HG03469 (cell line): ENCODE data around the gene SULF2.
"Not testable (repeated sequence)": the region's sequence is repeated elsewhere in the genome, so short reads cannot be mapped to it uniquely, and the experiment has no call there.

Source experiments
- ATAC-seq: cut with Tn5 transposase; IDR thresholded peaks from one replicate; pipeline ENCODE4 v1.9.1; 2021; ENCODE audit warnings: mild to moderate bottlenecking, moderate library complexity, moderate number of reproducible peaks; ENCODE audit not compliant: unreplicated experiment

Gene SULF2

DNA sequence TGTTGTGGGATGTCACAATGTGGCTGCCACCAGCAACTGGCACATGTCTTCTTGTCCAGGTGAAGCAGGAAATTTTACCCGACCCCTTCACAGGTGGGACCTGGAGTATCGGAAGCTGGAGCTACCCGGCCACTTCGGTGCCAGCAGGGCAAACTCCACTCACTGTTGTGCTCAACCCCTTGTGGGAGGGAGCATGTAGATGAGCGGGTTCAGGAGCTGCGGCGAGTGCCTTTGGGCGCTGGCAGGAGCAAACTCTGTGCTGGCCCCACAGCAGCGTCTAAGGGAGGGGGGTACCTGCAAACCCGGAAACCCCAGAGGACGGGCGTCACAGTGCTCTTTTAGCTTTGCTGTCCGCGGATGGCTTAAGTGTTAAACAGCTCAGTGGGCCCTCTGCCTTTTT is 20.7 kb upstream of the SULF2 start:
- no peak for ATAC-seq

DNA sequence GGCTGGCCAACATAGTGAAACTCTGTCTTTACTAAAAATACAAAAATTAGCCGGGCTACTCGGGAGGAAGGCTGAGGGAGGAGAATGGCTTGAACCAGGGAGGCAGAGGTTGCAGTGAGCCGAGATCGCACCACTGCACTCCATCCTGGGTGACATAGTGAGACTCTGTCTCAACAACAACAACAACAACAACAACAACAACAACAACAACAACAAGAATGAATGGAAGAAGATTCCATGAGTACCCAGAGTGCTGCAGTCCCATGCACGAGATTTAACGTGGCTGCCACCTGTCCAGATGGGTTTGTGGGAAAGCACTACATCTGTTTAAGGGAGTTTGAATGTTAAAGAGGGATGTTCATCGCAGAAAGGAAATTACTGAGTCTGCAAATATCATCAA is 19.7 kb upstream of the SULF2 start:
- ATAC-seq, result not testable (repeated sequence)

DNA sequence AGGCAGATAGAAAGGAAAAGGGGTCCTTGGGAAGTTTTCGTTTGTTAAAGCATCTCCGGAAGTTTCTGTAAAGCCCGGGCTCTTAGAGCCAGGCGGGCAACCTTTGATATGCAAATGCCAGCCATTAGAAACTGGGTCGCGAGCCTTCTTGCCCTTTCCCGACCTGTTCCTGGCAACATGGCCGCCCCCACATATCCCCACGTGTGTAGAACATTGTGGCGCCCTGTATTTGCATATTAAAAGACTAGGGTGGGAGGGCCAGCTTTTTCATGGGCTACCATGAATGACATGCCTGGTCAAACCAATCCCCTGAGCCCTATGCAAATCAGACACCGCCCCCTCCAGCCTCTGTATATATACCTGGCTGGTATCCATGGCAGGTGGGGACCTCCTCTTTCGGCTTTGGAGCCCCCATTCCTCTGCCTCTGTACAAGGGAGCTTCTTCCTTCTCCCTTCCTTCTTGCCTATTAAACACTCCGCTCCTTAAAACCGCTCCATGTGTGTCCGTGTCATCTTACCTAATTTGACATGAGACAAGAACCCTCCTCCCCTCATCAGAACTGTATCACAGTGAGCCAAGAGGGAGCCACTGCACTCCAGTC is 19.0 kb upstream of the SULF2 start:
- ATAC-seq, result not testable (repeated sequence)

DNA sequence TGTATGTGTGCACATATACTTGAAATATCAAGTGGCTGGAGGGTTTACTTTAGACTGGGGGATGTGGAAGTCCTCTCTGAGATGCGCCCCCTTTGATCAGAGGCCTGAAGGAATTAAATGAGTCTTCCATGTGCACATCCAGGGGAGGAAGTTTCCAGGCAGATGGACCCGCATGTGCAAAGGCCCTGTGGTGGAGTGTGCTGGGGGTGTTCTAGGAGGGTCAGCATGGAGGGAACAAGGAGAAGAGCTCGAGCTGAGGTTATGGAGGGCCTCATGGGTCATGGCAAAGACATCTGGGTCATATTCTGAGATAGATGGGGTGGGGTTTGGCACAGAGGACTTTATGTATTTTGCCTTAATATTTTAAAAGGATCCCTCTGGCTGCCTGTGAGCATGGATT is 17.7 kb upstream of the SULF2 start:
- ATAC-seq, result no peak

DNA sequence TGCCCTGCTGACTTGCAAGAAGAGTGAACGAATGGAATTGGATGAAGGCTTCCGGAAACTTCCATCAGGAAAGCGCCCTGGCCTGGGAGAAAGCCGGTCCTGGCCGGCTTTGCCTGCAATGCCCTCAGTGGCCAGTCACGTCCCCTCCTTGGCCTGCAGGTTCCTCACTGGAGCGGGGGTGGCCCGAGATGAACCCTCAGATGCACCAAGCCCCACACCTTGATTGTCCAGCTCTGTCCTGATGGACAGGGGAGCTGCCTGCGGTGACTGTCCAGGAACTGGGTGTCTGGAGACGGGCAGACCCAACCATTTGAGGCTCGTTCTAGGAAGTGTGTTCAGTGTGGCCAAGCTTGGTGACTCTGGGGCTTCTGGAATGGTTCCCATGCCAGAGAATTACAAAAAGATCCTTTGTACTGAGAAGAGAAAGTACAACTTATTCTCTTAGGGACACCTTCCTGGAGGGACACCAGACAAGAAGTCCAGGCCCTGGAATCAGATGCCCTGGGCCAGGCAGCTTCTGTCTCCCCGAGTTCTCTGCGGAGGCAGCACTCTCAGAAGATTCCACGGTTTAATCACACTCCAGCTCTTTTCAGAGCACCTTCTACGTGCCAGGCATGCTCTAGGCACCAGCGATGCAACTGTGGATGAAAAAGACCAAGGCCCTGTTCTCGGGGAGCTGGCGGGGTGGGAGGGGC is 17.1 kb upstream of the SULF2 start:
- no peak for ATAC-seq

DNA sequence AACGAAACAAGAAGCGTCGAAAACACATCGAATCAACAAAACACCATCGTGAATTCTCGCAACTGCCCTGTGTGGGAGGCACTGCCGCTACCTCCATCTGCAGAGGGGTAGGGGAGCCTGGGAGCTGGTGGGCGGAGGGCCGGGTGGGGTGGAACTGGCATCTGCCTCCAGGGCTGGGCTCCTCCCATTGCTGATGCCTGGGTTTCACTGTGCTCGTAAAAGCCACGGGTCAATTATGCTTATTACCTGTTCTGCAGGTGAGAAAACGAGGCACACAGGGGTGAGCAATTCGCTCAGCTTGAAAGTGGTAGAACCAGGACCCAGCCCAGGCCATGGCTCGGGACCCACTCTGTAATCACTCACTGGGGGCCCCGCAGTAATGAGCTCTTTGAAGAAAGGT is 16.5 kb upstream of the SULF2 start:
- no peak for ATAC-seq

DNA sequence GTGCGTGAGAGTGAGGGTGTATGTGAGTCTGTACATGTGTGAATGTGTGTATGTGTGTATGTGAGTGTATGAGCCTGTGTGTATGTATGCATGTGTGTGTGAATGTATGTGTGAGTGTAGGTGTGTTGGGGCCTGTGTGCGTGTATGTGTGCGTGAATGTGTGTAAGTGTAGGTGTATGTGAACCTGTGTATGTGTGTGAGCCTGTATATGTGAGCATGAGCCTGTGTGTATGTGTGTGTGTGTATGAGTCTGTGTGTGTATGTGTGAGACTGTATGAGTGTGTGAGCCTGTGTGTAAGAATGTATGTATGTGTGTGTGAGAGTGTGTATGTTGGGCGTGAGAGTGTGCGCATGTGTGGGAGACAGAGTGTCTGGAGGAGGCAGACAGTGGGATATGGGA is 15.8 kb upstream of the SULF2 start:
- no peak for ATAC-seq

DNA sequence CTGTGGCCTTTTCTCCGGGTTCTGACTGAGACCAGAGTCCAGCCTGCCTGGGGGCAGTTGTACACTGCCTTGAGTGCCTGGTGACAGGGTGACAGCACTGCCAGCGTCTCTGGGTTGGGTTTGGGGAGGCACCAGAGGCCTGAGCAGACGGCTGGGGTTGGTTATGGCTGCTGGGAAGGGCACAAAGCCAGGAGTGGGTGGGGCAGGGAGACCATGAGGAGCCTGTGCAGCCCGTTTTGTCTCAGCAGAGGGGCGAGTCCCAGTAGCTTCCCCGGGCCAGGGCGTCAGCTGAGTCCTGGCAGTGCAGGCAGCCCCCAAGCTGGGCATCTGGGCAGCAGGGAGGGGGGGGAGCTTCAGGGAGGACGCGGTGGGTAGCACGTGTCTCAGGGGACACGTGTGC is 15.3 kb upstream of the SULF2 start:
- no peak for ATAC-seq

DNA sequence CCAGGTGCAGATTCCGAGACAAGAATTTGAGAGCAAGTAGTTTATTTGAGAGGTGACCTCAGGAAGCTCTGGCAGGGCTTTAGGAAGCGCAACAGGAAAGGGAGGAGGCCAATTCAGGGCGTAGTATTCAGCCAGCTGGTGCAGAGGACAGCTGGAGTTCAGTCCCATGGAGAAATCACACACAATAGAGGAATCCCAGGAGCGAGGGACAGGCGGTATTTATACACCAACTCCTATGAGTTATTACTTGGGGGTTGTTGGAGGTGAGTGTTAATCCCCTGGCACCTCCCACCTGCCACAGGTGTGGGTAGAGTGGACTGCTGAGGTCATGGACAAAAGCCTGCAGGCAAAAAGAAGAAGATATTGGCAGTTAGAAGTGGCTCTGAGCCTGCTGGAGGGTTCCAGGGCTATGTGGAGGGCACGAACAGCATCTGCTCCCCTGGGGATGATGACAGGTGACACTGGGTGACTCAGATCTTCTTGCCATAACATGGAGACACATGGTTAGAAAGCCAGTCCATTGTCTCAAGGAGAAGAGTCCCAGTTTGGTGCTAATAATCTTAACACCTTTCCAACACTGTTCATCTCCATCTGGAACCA is 13.9 kb upstream of the SULF2 start:
- no peak for ATAC-seq

DNA sequence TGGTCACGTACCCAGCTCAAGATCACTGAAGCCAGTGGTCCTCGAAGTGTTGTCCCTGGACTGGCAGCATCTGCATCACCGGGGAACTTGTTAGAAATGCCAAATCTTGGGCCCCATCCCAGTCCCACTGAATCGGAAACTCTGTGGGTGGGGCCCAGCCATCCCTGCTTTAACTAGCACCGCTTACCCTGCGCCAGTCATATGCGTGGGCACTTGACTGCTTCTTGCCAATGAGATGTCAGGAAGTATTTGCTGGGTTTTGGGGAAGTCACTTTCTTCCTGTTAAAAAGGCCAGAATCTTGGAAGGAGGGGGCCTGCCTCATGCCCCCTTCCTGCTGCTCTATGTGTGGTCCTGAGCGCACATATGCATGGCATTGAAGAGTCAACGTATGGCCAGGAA is 11.7 kb upstream of the SULF2 start:
- ATAC-seq, result no peak

DNA sequence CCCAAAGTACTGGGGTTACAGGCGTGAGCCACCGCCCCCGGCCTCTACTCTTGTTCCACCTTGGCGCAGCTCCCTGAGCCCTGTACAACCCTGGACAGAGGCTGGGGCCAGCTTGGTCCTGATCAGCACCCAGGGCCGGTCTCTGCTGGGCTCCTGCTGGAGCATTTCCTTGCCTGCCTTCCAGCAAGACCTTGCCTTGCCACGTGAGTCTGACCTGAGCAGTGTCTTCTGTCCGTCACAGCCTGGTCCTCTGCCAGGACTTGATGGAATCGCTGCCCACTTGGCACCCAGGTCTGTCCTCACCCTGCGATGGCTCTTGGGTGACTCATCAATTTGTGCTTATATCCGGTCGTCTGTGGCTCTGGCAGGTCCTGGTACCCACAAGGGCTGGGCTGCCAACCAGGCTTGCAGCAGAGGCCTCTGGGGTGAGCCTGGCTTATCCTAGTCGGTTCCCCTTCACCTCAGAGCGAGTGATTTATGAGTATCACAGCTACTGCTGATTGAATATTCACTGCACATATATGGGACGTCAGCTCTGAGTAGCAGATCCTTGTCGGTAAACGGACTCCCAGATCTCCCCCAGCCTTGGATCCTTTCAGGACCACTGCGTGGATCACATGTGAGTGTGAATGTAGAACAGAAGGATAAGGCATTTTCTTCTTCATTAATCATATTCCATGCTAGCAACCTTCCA is 10.1 kb upstream of the SULF2 start:
- no peak for ATAC-seq

DNA sequence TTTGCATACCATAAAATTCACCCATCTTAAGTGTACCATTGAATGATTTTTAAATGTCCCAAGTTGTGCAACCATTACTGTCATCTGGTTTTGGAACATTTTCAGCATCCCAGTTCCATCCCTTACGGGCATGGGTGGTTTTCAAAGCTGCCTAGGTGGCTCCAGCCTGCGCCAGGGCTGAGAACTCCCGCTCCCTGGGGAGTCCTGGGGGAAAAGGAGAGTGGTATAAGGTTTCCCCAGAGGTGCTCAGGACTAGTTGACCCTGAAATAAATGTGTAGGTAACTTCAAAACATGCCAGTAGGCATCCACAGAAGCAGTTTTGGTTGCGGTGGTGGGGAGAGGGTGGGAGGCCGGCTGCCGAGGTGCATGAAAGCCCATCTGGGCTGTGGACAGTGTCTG is 9.0 kb upstream of the SULF2 start:
- ATAC-seq, result not testable (repeated sequence)

DNA sequence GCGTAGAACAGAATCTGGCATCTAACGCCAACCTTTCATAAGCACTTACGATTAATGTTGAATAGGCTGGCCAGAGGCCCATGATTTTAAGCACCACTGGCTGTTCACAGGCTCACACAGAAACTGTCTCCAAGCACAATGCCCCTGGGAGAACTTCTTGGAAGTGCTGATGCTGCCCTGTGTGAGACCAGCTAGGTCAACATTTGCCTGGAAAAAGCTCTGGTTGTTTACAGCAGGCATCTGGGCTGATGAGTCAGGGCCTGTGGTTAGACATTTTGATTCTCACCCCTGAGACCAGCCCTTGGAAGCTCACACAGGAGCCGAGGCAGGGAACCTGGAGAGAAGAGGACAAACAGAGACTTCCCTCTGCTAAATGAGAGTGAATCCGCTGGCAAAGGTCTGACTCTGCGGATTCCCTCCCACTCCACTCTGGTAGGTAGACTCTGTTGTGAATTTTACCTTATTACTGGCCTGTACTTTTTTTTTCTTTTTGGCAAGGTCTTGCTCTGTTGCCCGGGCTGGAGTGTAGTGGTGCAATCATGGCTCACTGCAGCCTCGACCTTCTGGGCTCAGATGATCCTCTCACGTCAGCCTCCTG is 6.8 kb upstream of the SULF2 start:
- ATAC-seq, result no peak

DNA sequence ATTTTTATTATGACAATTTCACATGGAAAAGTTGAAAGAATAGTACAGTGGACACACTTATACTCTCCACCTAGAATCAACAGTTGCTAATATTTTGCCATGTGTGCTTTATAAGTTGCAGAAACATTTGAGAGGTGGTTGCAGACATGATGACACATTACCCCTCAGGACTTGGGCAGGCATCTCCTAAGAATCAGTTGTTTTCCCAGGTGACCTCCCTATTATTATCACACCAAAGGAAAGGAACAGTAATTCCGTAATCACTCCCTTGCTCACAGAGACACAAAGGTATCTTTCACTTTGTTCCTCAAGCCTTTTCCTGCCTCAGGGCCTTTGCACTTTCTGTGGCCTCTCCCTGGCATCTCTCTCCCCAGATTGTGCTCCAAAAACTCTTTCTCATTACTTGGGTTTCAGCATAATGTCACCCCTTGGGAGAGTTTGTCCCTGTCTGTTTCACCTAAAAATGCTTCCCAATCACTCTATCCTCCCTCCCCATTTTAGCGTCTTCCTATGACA is 5.9 kb upstream of the SULF2 start:
- no peak for ATAC-seq

DNA sequence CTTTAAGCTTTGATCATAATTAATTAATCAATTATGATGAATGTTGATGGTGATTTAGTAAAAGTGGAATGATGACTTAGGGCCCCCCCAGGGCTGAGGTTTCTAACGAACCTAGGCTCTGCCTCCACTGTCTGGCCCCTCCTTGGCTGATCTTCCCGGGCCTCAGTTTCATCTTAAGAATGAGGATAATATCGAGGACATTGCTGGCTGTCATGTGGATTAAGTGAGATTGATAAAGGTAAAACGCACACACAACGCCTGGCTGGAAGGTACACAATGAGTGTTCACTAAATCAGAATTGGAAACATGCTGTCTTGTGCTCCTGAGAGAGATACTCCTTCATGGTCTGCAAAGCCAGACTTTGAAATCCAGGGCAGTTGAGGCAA is 5.3 kb upstream of the SULF2 start:
- no peak for ATAC-seq

DNA sequence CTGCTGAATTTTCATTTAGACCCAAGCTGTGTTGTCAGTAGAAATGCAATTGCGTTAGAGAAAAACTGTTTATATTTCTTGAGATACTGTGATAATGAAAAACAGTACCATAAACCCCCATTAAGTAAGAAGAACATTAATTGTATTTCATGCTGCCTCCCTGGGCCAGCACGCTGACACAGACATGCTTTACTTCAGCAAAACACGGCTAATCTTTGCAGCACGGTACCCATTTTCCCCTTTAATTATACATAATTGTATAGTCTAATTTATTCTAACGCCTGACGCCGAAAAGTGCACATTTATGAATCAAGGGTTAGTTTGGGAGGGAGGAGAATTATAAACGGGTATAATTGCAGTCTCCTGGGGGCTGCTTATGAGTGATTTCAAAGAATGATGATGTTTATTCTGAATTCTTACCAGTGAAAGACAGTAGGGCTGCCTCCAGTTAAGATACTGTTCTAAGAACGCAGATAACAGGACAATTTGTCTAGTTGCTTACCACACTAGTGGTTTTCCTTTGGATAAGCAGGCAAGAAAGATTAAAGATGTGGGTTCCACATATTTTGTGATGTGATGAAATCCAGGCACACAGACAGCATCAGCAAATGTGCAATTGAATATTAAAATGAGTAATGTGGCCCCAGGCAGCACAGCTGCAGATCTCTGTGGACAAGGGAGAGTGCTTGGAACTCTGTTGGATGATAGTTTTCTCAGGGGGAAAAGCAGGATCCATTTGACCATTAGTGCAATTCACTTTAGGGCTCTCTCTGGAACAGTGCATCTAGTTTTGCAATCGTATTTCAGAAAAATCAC is 4.7 kb upstream of the SULF2 start:
- ATAC-seq, result no peak

DNA sequence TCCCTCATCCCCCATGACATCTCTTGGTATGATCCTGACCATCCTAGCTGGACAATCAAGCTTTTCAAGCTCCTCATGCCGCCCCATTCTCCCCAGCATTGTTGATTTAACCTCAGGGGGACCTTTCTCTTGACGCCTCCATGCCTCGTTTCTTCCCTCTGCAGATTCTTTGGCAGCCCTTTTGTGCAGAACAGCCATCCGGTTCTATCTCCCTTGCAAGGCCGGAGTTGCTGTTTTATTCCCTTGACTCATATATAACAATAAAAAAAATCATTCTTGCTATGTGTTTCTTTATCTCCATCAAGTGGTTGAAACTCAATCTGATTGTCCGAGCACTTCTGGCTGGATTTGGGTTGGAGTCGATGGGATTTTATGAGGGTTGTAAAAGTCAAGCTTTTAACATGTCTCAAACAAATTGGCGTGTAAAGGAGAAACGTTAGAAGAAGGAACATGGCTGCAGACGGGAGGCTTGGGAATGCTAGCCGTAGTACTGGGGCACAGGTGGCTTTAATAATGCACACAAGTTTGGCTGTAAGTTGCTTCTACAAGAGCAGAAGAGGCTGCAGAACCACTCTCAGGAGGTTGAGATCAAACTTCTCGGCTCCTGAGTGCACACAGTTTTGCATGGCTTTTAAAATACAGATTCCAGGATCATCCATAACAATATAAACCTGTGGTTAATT is 3.9 kb upstream of the SULF2 start:
- ATAC-seq, result no peak

DNA sequence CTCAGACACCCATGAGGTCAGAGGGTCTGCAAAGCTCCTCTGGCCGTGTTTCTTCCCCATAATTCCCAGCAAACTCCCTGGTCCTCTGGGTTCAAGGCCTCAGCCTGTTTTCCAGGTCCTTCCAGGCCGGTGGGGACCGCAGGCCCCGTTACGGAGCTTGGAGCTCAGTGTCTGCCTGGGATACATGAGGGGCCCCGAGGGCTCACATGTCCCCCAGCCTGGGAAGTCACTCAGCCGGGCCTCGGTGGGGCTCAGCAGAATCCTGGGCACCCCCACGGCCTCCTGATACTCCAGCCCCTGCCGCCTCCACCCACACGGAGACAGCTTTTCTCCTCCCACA is 3.4 kb upstream of the SULF2 start:
- ATAC-seq, result no peak

DNA sequence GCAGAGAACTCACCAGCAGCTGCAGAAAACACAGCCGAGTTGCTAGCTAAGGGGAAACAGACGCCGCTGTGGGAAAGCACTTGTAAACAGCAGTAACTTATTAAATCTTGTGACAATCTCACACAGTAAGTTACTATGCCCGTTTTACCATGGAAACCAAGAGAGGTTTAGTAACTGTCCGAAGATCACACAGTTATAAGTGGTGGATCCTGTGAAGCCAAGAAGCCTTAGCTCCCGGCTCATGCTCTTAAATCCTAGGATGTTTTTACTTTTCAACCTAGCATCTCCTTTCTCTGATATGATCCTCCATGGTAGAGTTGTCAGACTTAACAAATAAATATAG is 1.5 kb upstream of the SULF2 start:
- ATAC-seq, result no peak
